AG08396 (cell line): ENCODE results near the gene CASP6.
A peak's percentile ranks its signal among the peaks of the same experiment; 100 is the strongest.

Source experiments
- DNase-seq: peaks from one replicate; pipeline ENCODE4 v3.0.0; 2012; ENCODE audit warnings: low spot score, mixed read lengths

The CASP6 gene

DNA sequence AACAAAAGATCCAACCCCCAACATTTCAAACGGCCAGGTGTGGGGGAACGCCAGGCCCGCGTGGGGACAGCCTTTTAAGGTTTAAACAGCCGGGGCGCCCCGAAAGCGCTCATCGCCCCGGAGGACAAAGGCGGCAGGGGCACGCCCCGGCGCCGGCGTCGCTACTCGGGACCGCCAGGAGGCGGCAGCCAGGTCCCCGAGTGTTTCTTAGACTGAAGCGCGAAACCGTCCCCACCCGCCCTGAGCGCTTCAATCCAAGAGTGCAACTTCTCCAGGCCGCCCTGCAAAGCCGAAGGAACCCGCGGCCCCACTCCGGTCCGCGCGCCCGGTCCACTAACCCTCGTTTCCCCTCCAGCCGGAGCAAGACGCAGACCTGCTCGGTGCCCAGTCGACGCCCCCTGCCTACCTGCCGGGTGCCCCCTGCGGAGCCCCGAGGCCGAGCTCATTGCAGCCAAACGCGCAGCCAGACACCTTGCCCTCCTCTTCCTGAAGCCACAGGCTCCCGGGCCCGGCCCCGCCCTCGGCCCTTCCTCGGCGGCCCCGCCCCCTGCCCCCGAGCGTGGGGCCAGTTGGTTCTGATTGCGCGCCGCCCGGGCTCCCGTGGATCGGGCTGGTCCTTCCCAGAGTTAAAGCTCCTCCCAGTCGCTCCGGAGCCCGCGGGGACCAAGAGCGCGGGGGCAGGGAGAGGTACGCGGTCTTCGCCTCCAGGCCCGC lies at the start of gene CASP6:
TSS of gene CASP6 (minus strand) at position 496 of the 714 bp plus-strand sequence. CDS start at position 446, 50 bp downstream.
- DNase-seq: peak; percentile 86

DNA sequence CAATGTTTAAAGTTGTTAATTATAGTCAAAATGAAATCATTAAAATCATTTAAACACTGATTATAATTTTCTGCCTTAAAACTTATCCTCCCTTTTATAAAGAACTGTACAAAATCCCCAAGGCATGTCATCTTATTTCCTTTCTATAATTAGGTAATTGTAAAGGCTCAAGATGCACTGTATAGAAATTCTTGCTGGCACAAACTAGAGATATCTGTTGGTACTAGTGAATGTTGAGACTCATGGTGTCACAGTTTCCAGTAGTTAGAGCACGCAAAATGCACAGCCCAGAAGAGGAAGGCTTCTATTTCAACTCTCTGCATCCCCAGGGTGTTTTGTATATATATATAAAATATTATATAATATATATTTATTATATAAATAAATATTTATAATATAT lies 49.3 kb upstream of the CASP6 start:
- DNase-seq: no peak

DNA sequence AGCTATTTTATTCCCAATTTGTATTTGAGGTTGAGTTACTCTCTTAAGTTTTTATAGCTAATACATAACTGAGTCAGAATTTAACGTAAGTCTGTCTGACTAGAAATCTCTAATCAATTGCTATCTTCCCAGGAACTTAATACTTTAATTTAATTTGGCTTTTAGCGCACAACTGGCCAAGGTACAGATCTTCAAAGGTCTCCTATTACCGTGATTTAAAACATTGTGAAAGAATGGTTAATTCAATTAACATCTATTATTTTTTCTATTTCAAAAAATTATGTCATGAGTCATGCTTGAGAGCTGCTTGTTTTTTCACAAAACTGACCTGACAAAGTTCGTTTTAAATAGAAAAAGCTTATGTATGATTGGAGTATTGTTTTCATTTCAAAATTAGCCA lies 48.6 kb upstream of the CASP6 start:
- no peak for DNase-seq

DNA sequence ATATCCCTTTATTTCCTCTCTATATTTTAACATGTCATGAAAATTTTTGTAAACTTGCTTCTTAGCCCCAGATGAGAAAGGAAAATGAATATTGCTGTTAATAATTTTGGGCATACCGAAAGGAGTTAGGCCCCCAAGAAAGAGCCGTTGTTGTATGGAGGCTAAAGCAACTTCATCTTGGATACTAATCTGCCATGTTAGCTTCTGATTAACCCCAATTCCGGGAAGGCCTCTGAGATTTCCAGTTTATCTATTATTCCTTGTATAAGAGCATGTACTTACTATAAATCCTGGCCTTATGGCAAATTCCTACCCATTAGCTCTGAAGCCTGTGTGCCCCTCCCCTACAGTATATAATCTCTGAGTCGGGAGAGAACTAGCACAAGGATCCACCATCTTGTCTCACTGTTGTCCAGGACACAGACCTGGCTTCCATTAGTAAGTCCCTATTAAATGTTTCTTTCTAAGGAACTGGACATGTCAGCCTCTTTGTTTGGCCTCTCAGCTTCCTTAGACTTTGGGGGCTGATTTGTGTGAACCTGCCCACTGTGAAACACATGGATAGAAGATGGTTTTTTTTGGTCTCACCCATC lies 47.5 kb upstream of the CASP6 start:
- DNase-seq: no peak

DNA sequence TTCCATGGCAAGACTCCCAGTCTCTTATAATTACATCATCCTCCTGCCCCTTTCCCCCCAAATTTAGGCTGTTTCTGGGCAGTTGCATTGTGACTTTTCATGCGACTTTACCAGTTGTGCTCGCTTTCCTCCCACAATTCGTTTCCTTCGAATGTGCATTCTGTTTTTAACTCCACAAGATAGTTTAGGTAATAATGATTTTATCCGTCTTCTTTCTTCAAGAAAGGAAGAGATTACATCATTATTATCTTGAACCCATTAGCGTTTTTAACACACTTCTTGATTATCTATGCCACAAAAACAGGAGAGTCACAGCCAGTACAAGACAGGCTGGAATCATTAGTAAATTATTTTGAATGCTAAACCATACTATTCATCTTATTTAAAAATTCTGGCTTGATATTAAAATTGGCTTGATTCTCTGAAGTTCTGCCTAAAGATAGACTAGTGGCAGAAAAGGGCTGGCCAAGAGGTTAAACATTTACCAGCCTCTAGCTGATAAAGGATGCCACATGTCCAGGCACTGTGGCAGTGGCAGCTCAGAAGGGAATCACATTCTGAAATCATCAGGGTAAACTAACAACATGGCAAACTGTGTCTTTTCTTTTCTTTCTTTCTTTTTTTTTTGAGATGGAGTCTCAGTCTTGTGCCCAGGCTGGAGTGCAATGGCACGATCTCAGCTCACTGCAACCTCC lies 46.3 kb upstream of the CASP6 start:
- DNase-seq: no peak

DNA sequence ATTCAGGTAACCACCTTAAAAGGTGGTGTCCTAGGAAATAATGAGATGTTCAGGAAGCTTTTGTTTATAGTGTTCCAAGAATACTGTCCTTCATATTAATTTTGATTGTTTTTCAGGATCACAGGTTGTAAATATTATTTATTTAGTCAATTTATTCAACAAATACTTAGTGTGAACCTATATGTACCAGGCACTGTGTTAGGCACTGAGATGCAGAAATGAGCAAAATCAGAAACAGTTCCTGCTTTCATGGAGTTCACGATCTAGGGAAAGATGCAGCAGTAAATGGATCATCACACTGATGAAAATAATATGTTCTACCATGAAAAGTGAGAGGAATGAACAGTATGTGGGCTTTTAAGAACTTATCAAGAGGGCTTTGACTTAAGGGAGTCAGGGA lies 44.9 kb upstream of the CASP6 start:
- DNase-seq: no peak

DNA sequence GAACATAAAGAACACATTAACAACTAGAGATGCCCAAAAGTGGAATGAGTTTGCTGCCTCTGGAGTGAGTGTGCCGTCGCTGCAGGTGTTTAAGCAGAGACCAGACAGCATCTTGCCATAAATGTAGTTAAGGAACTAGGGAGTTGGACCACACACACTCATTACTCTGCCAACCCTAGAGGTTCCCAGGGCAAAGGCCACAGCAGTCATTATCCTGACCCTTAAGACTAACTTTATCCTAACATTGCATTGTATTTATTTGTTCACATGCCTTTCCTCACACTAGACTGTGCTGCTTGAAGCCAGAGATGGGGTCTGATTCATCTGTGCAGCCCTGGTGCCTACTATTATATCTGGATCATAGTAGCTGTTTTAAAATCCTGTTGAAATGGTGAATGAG lies 43.5 kb upstream of the CASP6 start:
- no peak for DNase-seq

DNA sequence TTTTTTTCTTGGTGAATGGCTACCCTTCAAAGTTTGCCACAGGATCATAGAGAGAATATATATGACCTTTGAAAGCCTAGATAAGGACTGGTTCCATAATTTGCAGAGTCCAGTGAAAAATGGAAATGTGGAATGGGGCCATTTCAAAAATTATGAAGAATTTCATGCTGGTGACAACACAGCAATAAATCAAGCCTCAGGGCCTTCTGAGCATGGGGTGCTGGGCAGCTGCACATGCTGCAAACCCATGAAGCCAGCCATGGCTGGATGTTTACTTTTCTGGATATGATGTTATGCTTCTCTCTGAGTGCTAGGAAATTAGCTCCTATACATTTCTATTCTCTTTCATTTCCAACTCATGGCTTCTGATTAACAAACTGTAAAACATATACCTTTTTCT lies 42.6 kb upstream of the CASP6 start:
- DNase-seq: no peak

DNA sequence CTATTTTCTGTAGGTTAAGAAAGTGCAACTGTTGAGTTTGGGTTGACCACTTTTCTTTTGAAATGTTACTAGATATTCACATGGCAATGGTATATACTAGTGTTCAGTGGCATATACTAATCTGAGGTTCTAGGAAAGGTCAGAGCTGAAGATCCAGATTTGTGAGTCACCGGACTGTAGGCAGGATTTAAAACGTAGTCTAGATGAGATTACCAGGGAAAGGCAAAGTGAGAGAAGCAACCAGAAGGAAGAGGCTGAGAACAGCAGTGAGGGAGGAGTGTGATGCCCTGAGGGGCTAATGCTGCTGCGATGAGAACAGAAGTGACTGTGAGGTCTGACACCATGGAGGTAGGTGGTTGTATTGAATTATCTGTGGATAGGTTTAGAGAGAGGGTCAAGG lies 36.3 kb upstream of the CASP6 start:
- DNase-seq: no peak

DNA sequence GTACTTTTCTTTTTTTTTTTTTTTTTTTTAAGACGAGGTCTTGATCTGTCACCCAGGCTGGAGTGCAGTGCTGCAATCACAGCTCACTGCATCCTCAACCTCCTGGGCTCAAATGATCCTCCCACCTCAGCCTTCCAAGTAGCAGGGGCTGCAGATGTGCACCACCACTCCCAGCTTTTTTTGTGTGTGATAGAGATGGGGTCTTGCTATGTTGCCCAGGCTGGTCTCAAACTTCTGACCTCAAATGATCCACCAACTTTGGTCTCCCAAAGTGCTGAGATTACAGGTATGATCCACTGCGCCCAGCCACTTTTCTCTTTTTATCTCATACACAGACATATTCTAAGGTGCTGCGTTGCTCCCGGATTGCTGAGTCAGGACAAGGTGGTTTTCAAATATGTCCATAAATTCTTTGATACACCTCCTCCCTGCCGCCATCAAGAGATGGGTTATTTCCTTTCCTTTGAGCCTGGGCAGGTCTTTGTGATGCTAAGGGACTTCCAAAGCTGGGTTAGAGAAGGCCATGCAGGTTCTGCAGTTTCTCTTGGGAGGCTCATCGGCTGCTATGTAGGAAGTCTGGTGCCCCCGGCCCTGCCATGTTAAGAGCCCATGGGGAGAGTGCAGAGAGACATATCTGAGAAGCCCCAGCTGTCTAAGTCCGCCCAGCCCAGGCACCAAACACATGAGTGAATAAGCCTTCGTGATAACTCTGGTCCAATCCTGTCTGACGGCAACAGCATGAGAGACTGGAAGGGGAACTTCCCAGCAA lies 35.0 kb upstream of the CASP6 start:
- DNase-seq: no peak

DNA sequence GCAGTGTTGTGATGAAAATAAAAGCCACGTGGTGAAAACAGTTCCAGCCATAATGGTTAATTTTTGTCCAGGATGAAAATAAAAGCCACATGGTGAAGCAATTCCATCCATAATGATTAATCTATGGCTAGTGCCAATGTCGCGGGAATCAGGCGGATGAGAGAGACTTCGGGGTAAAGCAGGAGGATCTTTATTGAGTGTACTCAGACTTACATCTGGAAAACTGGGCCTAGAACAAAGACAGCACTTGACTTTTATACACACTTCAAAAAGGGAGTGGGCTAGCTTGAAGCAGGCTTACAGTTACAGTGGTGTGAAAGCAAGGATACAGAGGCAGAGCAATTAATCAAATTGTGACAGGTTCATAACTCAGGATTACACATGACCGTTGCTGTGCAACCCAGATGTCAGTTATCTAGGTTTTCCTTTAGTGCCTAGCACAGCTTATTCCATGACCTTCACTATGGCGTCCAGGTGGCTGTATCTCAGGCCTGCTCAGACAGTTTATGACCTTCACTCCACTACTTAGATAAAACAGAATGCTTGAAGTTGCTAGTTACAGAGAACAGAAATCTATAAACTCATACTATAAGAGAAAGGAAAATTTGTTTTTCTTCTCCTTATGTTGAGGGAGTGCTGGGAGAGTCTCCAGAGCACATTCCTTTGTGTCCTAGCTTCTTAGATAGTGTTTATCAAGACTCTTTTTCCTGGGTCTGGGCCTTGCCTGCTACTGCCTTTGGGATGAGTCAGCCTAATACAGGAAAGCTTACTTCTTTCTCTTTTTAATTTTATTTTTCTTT lies 32.5 kb upstream of the CASP6 start:
- DNase-seq: no peak

DNA sequence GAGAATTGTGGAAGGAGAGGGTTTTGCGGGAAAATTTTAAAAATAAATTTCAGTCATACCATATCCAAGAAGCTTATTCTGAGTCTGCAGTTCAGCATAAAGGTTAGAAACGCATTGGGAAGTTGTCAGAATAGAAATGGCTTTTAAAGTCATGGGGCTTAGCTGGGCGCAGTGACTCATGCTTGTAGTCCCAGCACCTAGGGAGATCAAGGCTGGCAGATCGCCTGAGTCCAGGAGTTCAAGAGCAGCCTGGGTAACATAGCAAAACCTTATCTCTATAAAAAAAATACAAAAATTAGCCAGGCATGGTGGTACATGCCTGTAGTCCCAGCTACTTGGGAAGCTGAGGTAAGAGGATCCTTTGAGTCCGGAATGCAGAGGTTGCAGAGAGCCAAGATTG lies 30.5 kb upstream of the CASP6 start:
- no peak for DNase-seq

DNA sequence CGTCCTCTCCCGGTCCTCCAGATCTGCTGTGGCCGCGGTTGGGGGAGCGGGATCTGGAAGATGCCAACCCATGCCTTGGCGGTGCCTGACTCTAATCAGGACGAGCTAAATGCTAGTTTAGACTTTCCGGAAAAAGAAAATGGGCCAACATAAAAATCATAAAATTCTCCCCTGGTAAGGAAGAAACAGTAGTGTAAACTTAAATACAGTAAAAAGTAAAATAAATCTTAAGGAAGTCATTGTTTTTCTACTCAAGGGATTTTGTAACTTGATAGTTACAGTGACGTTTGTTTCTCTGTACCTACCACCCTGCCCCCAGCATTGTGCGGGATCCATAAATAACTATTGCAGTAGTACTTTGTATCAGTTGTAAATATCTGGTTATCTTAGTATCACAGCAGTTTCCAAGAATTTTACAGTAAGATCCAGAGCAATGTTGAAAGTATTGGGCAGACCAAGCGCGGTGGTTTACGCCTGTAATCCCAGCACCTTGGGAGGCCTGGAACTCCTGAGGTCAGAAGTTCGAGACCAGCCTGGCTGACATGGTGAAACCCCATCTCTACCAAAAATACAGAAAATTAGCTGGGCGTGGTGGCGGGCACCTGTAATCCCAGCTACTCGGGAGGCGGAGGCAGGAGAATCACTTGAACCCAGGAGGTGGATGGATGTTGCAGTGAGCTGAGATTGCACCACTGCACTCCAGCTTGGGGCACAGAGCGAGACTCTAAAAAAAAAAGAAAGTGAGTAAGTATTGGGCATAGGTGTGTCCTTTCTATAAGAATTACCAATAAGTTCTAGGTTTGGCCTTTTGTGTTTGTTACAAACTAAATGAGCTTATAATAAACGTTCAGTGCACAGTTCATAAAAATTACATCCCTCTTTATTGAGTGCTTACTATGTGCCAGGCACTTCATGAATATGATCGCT lies 27.6 kb upstream of the CASP6 start:
- no peak for DNase-seq

DNA sequence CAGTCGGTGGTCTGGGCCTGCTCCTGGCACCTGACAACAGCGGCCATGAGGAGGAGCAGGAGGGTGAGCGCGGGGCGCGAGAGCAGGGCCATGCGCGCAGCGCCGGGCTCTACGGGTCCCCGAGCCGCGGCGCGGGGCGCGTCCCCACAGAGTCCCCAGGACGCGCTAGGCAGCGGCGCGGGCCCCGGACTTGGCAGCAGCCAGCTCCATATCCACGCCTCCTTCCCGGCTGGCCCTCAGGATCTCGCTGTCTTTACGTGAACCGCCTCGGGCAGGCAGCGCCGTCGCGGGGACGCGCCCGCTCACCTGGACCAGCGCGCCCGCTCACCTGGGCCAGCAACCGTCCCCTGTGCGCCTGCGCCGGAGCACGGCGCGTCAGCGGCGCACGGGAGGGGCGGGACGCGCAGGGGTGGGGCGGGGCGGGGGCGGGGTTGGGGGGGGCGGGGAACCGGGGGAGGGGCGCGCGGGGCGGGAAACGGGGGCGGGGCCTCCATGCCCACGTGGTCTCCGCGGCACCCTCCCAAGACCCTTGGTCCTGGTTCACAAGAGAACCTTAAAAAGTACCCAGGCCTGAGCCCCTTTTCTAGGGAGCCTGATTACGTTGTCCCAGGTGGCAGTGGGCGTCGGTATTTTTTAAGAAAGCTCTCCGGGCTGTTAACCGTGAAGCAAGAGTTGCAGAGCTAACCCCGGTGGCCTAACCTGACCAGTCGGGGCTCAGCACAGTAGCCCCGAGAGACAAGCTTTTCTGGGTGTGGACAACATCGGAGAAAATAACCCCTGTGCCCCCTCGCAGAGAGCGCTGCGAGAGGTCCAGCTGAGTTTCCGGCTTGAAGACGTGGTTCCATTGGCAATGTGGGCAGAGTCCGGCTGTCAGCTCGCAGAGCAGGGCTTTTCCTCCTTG lies 26.7 kb upstream of the CASP6 start, which contains the start of gene PLA2G12A:
TSS of gene PLA2G12A (minus strand) at position 353 of the 901 bp plus-strand sequence. CDS start at position 92, 261 bp downstream.
- DNase-seq: peak; percentile 94

DNA sequence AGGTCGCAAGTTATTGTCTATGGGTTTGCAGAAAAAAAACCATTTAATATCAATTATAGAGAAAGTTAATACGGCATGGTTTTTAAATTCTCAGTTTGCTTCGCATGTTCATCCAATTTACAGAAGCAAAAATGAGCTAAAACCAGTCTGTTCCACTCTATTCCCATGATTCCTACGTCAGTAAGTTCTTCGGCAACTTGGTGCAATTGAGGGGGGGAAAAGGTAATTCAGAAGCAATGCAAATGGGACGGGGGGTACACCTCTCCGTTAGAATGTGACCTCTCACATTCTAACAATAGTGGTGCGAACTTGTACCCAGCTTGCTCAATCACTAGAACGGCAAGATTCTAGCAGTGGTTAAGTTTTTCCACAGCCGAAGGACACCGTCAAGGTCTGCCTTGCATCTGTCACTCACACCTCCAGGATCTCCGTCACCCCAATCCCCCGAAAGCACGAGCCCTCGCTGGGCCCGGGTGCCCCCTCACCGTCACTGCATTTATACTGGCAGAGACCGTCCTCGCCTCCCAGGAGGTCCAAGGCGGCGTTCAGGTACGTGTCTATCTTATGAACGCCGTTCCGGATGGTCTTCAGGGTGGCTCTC lies 26.0 kb upstream of the CASP6 start:
- no peak for DNase-seq

DNA sequence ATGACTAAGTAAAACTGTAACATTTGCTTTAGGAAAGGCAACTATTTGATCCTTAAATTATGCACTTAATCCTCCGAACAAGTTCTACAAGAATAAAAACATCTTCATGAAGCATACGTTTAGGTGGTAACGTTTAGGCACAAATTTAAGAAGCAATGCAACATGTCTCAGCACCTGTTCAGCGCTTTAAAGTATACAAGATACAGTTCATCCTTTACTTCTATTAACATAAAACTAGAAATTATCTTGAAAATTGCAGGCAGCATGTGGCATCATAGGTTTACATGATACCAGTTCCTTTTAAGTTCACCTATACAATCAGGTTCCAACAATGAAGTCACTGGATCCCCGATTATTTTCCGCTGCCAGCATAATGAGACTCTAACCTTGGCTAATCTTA lies 25.1 kb upstream of the CASP6 start:
- no peak for DNase-seq

DNA sequence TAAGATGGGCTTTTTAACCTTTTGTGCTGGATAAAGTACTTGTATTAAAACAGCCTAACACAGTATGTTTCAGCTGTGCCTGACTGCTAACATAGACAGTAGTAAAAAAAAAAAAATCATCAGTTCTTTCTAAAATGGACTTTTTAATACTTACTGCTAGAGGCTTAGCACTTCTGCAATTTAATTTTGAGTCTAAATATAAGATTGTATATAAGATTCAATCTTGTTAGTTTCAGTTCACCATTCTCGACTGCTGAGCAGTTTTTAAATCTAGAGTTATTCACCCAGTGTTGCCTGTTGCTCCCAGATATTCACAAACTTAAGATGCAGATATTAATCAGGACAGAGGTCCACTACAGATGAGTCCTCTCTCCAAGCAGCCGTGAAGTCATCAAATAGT lies 19.9 kb upstream of the CASP6 start:
- DNase-seq: no peak

DNA sequence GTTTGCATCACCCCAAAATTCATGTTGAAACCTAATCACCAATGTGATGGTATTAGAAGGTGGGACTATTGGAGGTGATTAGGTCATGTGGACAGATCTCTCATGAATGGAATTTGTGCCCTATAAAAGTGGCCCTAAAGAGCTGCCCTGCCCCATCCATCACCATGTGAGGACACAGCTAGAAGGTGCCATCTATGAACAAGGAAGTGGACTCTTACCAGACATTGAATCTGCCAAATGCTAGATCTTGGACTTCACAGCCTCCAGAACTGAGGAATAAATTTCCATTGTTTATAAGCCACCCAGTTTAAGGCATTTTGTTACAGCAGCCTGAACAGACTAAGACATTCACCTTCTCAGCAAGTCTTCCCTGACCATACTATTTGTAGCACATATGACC lies 19.1 kb upstream of the CASP6 start:
- DNase-seq: no peak

DNA sequence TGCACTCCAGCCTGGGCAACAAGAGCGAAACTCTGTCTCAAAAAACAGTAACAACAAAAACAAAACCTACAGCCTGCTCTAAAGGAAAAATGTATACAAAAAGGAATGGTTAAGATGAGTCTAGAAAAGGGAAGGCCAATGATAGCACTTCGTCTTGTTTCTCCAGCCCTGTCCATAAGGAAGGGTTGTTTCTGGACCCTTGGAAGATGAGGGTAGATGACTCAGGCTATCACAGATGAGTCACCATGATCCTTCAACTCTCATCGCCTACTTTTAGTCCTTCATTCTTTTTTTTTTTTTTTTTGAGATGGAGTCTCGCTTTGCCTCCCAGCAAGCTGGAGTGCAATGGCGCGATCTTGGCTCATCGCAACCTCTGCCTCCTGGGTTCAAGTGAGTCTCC lies 17.8 kb upstream of the CASP6 start:
- peak; percentile 29 for DNase-seq
